Purkinje cell (primary cell): Measurements from ENCODE around the gene PER1. TPM values are rescaled to one million over a fixed set of nuclear protein-coding genes. Genes with fewer than 3 reads are reported as not detected.

Experiments
- polyA plus RNA-seq: library from polyadenylated mRNA; unstranded; fragments of >200 nt; fragmentation: Nextera tagmentation; gene quantifications from 2 replicates; pipeline ENCODE4 v1.2.1, GENCODE V29; 2014

PER1 gene, protein sequence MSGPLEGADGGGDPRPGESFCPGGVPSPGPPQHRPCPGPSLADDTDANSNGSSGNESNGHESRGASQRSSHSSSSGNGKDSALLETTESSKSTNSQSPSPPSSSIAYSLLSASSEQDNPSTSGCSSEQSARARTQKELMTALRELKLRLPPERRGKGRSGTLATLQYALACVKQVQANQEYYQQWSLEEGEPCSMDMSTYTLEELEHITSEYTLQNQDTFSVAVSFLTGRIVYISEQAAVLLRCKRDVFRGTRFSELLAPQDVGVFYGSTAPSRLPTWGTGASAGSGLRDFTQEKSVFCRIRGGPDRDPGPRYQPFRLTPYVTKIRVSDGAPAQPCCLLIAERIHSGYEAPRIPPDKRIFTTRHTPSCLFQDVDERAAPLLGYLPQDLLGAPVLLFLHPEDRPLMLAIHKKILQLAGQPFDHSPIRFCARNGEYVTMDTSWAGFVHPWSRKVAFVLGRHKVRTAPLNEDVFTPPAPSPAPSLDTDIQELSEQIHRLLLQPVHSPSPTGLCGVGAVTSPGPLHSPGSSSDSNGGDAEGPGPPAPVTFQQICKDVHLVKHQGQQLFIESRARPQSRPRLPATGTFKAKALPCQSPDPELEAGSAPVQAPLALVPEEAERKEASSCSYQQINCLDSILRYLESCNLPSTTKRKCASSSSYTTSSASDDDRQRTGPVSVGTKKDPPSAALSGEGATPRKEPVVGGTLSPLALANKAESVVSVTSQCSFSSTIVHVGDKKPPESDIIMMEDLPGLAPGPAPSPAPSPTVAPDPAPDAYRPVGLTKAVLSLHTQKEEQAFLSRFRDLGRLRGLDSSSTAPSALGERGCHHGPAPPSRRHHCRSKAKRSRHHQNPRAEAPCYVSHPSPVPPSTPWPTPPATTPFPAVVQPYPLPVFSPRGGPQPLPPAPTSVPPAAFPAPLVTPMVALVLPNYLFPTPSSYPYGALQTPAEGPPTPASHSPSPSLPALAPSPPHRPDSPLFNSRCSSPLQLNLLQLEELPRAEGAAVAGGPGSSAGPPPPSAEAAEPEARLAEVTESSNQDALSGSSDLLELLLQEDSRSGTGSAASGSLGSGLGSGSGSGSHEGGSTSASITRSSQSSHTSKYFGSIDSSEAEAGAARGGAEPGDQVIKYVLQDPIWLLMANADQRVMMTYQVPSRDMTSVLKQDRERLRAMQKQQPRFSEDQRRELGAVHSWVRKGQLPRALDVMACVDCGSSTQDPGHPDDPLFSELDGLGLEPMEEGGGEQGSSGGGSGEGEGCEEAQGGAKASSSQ (N-terminal part only)
- polyA plus RNA-seq, result 0.32 and 0.97 TPM in 2 replicates

DNA sequence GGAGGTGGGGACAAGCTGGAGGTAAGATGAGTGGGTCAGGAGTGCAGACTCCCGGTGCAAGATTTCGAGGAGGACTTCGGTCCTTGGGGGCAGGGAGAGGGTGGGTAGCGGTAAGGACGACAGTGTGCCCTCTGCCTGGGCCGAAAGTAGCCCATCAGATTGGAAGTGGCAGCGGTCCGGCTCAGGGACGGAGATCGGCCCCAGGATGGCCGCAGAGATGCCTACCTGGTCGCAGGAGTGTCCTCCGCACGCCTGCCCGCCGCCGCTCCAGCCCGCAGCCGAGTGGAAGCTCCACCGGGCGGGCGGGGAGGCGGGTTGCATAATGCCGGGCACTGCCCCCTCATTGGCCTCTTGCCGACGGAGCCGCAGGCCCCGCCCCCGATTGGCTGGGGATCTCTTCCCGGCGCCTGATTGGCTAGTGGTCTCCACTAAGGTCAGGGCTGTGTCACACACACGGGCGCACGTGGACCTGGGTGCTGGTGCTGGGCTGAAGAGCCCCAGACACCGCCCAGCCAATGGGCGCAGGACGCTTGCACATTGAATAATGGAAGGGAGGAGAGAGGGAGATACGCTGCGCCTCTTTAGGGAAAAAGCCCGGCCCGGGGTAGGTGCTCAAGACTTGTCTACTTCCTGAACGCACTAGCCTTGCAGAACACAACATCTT is at the start of gene PER1:
TSS of gene PER1 (minus strand) at position 293 of the 664 bp plus-strand sequence. CDS start 1,698 bp downstream, outside the sequence.

DNA sequence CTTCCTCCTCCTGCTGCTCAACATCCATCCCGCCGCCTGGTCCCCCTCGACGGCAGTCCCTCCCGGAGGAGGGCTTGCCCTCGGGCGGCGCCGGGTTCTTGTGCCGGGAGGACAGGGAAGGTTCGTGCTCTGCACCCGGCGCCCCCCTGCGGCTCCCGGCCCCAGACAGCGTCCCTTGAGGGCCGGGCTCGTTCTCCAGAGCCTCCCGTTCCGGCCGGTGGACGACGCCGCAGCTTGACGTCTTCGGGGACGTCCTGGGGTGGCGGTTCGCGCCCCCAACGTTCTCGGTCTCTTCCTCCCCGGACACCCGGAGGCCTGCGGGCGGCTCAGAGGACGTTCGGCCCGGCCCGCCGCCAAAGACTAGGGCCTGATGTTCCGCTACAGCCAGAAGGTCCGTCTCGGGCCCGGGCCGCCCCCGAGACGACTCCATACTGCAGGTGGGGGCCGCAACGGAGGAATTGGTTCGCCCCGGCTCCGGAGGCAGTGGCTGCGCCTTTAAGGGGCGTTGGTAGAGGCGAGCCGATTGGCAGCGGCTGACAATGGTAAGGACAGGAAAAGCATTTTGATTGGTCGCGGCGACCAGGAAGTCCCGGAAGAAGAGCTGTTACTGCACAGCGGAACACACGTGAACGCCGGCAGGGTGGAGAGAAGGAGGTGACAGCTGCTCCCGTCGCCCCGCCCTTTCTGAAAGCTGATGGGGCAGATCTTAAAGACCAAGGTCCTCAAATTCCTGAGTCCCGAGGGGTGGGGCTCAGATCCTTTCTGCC is 37.7 kb upstream of the PER1 start, which contains the start of gene BORCS6:
TSS of gene BORCS6 (minus strand) at position 470 of the 767 bp plus-strand sequence. CDS start at position 430, 40 bp downstream.

DNA sequence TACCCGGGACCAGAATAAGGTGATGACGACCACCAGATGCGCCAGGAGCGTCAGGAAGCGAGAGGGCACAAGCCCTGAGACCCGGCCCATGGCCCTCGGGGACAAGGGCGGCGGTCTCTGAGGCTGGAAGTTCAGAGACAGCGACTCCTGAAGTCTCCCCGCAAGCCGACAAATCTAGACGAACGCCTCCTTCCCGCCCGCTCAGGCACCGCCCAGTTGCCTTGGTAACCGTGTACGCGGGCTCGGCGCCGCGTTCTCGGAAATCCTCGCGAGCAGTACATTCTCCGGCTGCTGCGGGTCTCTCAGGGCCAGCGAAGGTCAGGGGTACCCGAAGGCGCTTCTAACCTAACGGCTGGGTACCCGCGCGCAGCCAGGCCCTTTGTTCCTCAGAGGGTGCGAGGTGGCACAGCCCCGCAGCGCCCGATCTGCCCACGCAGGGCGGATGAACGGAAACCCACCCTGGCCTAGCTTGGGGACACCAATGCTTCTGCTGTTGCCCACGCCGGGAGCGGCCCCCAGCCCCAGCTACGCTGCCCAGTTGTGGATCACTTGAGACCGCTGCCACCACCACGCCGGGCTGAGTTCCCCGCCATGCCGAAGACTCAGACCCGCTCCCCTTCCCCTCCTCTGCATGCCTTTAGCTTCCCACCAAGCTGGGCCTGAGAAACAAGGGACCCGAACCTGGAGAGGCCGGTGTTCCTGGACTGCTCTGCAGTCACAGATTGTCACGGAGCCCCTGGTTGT is 24.2 kb upstream of the PER1 start, which contains the start of gene TMEM107:
TSS of gene TMEM107 (minus strand) at position 184 of the 744 bp plus-strand sequence. CDS start at position 90, 94 bp downstream.

DNA sequence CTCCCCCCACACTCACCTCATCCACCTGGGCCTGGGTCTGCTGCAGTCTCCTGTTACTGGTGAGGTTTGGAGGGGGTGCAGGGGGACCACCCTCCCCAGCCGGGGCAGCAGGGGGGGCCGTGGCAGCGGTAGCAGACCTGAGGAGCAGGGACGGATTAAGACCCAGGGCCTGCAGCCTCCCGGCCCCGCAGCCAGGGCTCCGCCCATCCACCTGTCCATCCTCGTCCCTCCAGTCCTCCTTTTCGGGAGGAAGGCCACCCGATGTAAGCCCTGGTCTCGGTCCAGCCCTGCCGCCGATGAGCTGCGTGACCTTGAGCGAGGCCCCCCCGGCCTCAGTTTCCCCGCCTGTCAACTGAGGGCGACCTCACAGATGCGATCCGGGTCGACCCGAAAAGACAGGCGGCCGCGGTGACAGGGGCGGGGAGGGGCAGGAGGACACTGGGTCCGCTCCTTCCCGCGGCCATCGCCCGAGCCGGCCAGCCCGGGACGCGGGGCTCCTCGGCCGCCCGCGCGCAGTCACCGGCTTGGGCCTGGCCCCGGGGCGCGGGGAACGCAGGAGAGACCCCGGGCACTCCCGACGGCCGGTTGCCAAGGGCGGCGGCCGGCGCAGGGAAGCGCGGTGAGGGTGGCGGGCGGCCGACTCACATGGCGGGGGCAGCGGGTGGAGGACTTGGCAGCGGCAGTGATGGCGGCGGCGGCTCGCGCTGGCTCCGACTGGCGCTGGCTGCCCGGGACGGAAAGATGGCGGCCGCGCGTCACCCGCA is 10.2 kb upstream of the PER1 start, which contains the start of gene VAMP2:
TSS of gene VAMP2 (minus strand) at position 716 of the 764 bp plus-strand sequence. CDS start at position 647, 69 bp downstream.

DNA sequence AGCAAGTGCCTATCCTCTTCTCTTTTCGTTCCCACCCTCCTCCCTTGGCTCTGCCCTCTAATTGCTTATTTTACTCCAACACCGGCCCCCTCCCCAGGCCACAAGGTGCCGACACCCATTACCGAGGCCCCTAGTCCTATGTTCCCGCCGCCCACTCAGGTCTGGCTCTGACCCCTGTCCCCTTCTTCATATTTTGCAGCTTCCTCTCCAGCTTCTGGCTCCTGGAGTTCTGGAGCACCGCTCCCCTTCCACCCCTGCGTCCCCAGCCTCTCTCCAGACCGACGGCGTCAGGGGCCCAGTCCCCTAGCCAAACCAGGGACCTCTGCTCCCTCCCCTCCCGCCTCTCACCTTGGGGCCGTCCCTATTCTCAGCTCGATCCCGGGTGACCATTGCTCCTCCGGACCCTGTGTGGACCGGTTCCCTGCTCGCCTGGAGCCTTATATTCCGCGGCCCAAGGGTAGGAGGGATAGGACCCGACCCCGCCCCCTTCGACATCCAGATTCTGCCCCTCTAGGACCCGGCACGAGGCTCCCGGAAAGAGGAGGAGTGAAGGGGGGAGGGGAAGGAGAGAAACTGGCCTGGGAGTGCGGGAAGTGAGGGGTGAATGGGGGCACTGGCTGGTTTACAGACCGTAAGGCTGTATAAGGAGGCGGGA is 28.4 kb downstream of the PER1 start, which contains the start of gene HES7:
TSS of gene HES7 (minus strand) at position 412 of the 655 bp plus-strand sequence. CDS start at position 390, 22 bp downstream.

DNA sequence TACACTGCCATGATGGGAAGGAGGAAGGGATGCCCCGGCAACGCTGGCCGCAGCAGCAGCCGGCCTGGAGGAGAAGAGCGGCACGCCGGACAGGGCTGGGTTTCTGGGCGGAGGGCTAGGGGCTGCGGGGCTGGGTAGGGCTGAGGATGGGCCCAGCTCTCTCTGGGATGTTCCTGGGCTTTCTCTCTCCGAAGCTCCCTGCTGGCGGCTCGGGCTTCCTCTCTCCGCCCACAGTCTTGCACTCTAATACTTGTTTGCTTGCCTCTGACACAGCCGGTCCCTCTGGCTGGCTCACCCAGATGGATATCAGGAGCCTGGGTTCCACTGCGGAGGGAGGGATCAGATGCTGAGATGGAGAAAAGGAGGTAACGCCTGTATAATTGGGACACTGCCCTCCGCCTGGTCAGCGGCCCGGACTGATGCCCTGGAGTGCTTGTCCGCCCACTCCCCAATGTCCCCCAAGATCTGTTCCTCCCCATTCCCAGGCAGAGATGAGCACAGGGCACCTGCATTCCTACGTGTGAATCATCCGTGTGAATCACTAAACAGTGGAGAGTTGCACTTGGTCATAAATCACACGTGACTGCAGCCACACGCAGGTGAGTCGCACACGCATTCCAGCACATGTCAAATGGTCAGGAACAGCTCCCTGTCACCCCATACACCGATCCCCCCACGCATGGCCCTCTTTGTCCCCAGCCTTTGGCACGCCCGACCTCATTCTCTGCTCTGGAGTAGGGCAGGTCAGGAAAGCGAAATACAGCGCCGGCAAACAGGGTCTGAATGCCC is 34.0 kb downstream of the PER1 start, which contains the start of gene ALOXE3:
TSS of gene ALOXE3 (minus strand) at position 535 of the 789 bp plus-strand sequence. CDS start at position 11, 524 bp downstream.

Other genes starting within 250 kb of the PER1 start
- gene RNF227, start 236.1 kb downstream of the PER1 start, polyA plus RNA-seq, result 0.75 and 0.94 TPM in 2 replicates
- 0.58 TPM in 1 of 2 replicates, not detected in the other for gene KCNAB3, start 222.5 kb downstream of the PER1 start, polyA plus RNA-seq
- gene TRAPPC1, start 220.5 kb downstream of the PER1 start, polyA plus RNA-seq, result 321 and 349 TPM in 2 replicates
- 0.53 and 3.7 TPM in 2 replicates for gene CNTROB, start 220.2 kb downstream of the PER1 start, polyA plus RNA-seq
- not detected in 2 replicates for gene GUCY2D, start 149.8 kb downstream of the PER1 start, polyA plus RNA-seq
- not detected in 2 replicates for gene ALOX15B, start 113.3 kb downstream of the PER1 start, polyA plus RNA-seq
- 1.2 TPM in 1 of 2 replicates, not detected in the other for gene ALOX12B, start 64.7 kb downstream of the PER1 start, polyA plus RNA-seq
- gene ALOXE3, start 33.9 kb downstream of the PER1 start, polyA plus RNA-seq, result not detected in 2 replicates
- not detected in 2 replicates for gene HES7, start 28.3 kb downstream of the PER1 start, polyA plus RNA-seq
- 221 and 250 TPM in 2 replicates for gene VAMP2, start 10.5 kb upstream of the PER1 start, polyA plus RNA-seq
- 3.1 and 12.4 TPM in 2 replicates for gene TMEM107, start 24.0 kb upstream of the PER1 start, polyA plus RNA-seq
- gene BORCS6, start 37.8 kb upstream of the PER1 start, polyA plus RNA-seq, result 0.74 TPM in 1 of 2 replicates, not detected in the other
- 0.82 TPM in 1 of 2 replicates, not detected in the other for gene AURKB, start 58.2 kb upstream of the PER1 start, polyA plus RNA-seq
- gene CTC1, start 95.7 kb upstream of the PER1 start, polyA plus RNA-seq, result 0.35 and 5.6 TPM in 2 replicates
- gene PFAS, start 96.9 kb upstream of the PER1 start, polyA plus RNA-seq, result 4.5 and 5.7 TPM in 2 replicates
- 89.6 and 95.5 TPM in 2 replicates for gene RANGRF, start 136.3 kb upstream of the PER1 start, polyA plus RNA-seq
- 1.9 TPM in 1 of 2 replicates, not detected in the other for gene SLC25A35, start 143.0 kb upstream of the PER1 start, polyA plus RNA-seq
- 0.60 TPM in 1 of 2 replicates, not detected in the other for gene ARHGEF15, start 157.8 kb upstream of the PER1 start, polyA plus RNA-seq
- gene ODF4, start 187.4 kb upstream of the PER1 start, polyA plus RNA-seq, result not detected in 2 replicates
- gene RPL26, start 230.8 kb upstream of the PER1 start, polyA plus RNA-seq, result 780 and 817 TPM in 2 replicates
- gene RNF222, start 245.4 kb upstream of the PER1 start, polyA plus RNA-seq, result not detected in 2 replicates